Calu3 (cell line): Measurements from ENCODE around the gene GDPD5. TPM values are rescaled to one million over a fixed set of nuclear protein-coding genes. Genes with fewer than 3 reads are reported as not detected.
A peak's percentile ranks its signal among the peaks of the same experiment; 100 is the strongest.

Experiments used
- BruUV-seq: library from RNA; stranded (reverse); fragments of 400-500 nt; replicated peaks from 2 replicates; lab custom pipeline; 2021; lab: Mats Ljungman, UMichigan
- CTCF ChIA-PET: fragments of 300-600 bp; sonication (Branson Sonifier 250); formaldehyde crosslinking; loops from one replicate; lab custom pipeline; 2022; ENCODE audit warnings: antibody characterized with exemption; lab: Charles Lee
- DNase-seq: peaks from one replicate; pipeline ENCODE4 v3.0.0; 2022
- H3K27ac Mint-ChIP-seq: one replicate; pipeline ENCODE4 v1.8.0; 2022; ENCODE audit warnings: mixed read lengths; ENCODE audit not compliant: unreplicated experiment
- H3K27me3 Mint-ChIP-seq: one replicate; pipeline ENCODE4 v1.8.0; 2022; ENCODE audit warnings: mixed read lengths; ENCODE audit not compliant: unreplicated experiment
- H3K36me3 Mint-ChIP-seq: one replicate; pipeline ENCODE4 v1.8.0; 2022; ENCODE audit warnings: mild to moderate bottlenecking, moderate library complexity, mixed read lengths; ENCODE audit not compliant: insufficient read depth, unreplicated experiment
- H3K4me1 Mint-ChIP-seq: one replicate; pipeline ENCODE4 v1.8.0; 2022; ENCODE audit warnings: mild to moderate bottlenecking, low read depth, mixed read lengths; ENCODE audit not compliant: unreplicated experiment
- H3K4me3 Mint-ChIP-seq: one replicate; pipeline ENCODE4 v1.8.0; 2022; ENCODE audit warnings: mild to moderate bottlenecking, low read depth, moderate library complexity, mixed read lengths; ENCODE audit not compliant: unreplicated experiment
- H3K9me3 Mint-ChIP-seq: one replicate; pipeline ENCODE4 v1.8.0; 2022; ENCODE audit warnings: low read depth, mixed read lengths; ENCODE audit not compliant: unreplicated experiment
- intact Hi-C: fragments of 100-400 bp; cut with micrococcal nuclease; formaldehyde crosslinking; loops from one replicate; pipeline ENCODE4 v1.10.0; 2022; ENCODE audit not compliant: unreplicated experiment
- total RNA-seq: library from RNA; stranded (reverse); gene quantifications from 2 replicates; pipeline ENCODE4 v1.2.3, GENCODE V29; 2022
- TF ChIP-seq, protein P1 (sequence below): fragments of 200-600 bp; IDR thresholded peaks from one replicate; pipeline ENCODE4 v1.8.0; 2022; ENCODE audit warnings: antibody characterized with exemption; ENCODE audit not compliant: unreplicated experiment

GDPD5 gene
- total RNA-seq, 1 experiment from 2014 or later: 7.0 TPM

DNA sequence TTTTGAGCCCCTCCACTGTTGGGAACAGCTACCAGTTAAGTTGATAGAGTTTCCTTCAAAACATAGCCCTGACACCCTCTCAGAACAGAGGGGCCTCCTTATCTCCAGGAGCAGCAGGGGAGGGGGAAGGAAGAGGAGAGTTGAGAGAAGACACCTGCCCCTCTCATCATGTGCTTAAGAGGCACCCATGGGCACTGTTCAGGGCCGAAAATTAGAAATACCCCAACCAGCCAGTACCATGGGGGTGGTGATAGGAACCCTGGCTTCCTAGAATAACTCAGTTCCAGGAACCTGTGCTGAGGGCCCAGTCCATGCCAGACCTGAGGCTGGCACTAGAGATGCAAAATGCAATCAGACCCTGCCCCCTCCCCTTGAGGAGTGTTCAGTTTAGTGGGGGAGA is 9.3 kb upstream of the GDPD5 start:
- CTCF ChIA-PET: interaction anchor here (3.6 kb wide), 1 partner anchor 90 kb away, joined by 21 read pairs; no protein-coding TSS in a partner anchor
- TF ChIP-seq, protein P1, sequence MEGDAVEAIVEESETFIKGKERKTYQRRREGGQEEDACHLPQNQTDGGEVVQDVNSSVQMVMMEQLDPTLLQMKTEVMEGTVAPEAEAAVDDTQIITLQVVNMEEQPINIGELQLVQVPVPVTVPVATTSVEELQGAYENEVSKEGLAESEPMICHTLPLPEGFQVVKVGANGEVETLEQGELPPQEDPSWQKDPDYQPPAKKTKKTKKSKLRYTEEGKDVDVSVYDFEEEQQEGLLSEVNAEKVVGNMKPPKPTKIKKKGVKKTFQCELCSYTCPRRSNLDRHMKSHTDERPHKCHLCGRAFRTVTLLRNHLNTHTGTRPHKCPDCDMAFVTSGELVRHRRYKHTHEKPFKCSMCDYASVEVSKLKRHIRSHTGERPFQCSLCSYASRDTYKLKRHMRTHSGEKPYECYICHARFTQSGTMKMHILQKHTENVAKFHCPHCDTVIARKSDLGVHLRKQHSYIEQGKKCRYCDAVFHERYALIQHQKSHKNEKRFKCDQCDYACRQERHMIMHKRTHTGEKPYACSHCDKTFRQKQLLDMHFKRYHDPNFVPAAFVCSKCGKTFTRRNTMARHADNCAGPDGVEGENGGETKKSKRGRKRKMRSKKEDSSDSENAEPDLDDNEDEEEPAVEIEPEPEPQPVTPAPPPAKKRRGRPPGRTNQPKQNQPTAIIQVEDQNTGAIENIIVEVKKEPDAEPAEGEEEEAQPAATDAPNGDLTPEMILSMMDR: no peak
- intact Hi-C loops: no loop called here
- Mint-ChIP-seq H3K27ac (peak overlapping the region; percentile 32), H3K9me3 (no peaks in the 10 kb centered on the region), H3K4me1 (peaks cover 28% of the 10 kb centered on the region), H3K36me3 (no peaks in the 10 kb centered on the region), H3K27me3 (no peaks in the 10 kb centered on the region), H3K4me3 (no peak overlapping the region)
- no TSS peak for BruUV-seq
- DNase-seq: no peak

DNA sequence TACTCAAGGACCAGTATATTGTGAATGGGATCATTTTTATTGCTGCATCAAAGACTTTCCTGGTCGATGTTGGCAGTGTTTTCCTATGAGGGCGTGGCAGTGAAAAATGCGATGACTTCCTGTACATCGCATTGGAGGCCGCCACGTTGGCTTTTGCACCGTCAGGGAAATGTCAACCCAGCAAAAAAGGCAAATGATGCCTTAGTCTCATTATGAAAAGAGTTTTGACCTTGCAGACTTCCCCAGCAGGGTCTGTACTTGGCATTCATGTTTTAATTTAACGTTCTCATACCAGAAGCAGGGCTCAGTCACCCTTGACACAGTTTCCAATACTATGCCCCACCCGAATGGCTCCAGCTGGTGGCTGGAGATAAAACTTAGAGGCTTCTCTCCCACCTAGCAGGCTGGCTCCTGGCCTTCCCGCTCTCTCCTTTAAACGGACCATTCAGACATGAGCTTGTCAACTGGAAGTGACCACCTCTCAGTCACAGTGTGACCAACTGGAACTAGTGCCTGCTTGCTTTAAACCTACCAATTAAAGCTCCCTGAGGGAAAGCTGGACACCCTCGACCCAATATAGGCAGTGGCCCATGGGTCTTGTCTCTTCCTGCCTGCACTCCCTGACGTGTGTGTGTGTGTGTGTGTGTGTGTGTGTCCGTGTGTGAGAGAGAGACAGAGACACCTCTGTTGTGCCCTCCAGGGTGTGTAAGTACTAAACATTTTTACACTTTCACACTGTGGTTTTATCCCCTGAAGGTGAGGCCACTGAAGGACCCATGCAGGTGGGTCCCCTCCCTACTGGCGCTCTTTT is 8.7 kb upstream of the GDPD5 start:
- TF ChIP-seq, protein P1: no peak
- DNase-seq: peak; percentile 57
- intact Hi-C loops: no loop called here
- no TSS peak for BruUV-seq
- Mint-ChIP-seq H3K27me3 (peaks cover 6% of the 10 kb centered on the region), H3K4me3 (no peak overlapping the region), H3K27ac (peak overlapping the region; percentile 32), H3K4me1 (peaks cover 28% of the 10 kb centered on the region), H3K36me3 (no peaks in the 10 kb centered on the region), H3K9me3 (no peaks in the 10 kb centered on the region)
- CTCF ChIA-PET: interaction anchor here (0.9 to 3.6 kb wide), 2 partner anchors 89 to 146 kb away, joined by 3 to 21 read pairs; no protein-coding TSS in a partner anchor

DNA sequence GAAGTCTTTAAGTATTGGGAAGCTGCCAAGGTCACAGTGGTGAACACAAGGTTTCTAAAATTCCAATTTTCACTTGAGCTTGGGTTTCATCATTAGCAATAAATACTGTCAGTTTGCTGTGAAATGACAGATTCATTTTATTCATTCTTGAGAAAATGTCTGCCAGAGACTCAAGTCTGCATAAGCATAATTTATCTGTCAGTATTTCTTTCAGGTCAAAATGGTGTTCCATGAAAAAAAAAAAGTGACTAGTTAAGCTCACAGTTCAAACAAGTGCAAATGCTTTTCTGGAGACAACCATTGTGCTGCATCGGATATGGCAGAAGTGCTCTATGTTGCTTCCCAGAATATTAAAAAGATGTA is 8.1 kb upstream of the GDPD5 start:
- Mint-ChIP-seq H3K9me3 (no peaks in the 10 kb centered on the region), H3K27me3 (peaks cover 12% of the 10 kb centered on the region), H3K27ac (no peak overlapping the region), H3K36me3 (no peaks in the 10 kb centered on the region), H3K4me3 (no peak overlapping the region), H3K4me1 (peaks cover 28% of the 10 kb centered on the region)
- intact Hi-C loops: no loop called here
- no TSS peak for BruUV-seq
- CTCF ChIA-PET: interaction anchor here (0.9 to 3.6 kb wide), 2 partner anchors 89 to 146 kb away, joined by 3 to 21 read pairs; no protein-coding TSS in a partner anchor
- TF ChIP-seq, protein P1: no peak
- DNase-seq: no peak

DNA sequence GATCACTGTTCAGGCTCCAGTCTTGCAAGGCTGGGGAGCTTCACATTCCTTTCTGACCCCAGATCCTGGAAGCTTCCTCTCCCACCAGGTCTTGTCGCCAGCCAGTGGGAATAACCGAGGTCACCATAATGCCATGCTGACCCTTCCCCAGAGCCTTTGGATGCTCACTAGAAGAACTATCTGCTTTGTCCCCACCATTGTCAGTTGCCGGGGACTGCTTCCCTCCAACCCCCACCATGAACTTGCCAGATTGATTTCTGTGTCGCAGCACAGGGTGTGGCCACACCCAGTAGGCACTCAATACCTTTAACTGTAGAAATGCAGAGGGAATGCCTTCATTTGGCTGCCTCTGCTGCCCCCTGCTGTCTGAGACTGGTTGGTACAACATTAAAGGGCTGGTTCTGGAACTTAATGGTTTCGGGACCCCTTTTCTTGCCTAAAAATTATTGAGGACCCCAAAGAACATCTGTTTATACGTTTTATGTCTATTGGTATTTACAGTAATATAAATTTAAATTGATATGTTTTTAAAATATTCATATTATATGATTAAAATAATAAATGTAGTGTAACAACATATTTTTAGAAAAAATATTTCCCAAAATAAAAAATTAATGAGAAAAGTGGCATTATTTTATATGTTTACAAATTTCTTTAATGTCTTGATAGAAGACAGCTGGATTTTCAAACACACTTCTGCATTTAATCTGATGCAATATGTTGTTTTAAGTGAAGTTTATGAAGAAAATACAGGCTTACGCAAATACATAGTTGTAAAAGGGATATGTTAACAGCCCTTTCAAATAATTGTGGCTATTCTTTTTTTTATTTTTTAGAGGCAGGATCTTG is 6.7 kb upstream of the GDPD5 start:
- CTCF ChIA-PET: interaction anchor here (0.7 to 3.6 kb wide), 3 partner anchors 87 to 285 kb away, joined by 3 to 21 read pairs (median 3); no protein-coding TSS in a partner anchor
- Mint-ChIP-seq H3K27me3 (peaks cover 26% of the 10 kb centered on the region), H3K4me3 (no peak overlapping the region), H3K4me1 (peaks cover 14% of the 10 kb centered on the region), H3K36me3 (no peaks in the 10 kb centered on the region), H3K9me3 (no peaks in the 10 kb centered on the region), H3K27ac (no peak overlapping the region)
- TF ChIP-seq, protein P1: peak; percentile 85
- BruUV-seq: no TSS peak
- intact Hi-C loops: loop anchor here (1.0 kb wide), 2 partner anchors 87 to 144 kb away; no protein-coding TSS in a partner anchor
- peak; percentile 85 for DNase-seq
